ENCODE measurements around the gene NUP93. TPM values are rescaled to one million over a fixed set of nuclear protein-coding genes. Genes with fewer than 3 reads are reported as not detected.

NUP93 gene
- total RNA-seq (2022) (53.9 and 60.2 TPM in 2 replicates), Bru-seq, nascent RNA (percentile 70 among the genes with signal in this experiment), BruChase-seq, experiment 1, labeled RNA remaining after a 6-hour chase (percentile 57 among the genes with signal in this experiment), BruChase-seq, experiment 2, labeled RNA remaining after a 2-hour chase (percentile 56 among the genes with signal in this experiment)
- long read RNA-seq, transcript NUP93-201 (22 exons, 2,741 nt): major isoform, 153 of 330 reads
- long read RNA-seq, partial matches to known transcripts: 7 of 330 reads
- long read RNA-seq, other reads (novel, unspliced or antisense): 169 of 330 reads

DNA sequence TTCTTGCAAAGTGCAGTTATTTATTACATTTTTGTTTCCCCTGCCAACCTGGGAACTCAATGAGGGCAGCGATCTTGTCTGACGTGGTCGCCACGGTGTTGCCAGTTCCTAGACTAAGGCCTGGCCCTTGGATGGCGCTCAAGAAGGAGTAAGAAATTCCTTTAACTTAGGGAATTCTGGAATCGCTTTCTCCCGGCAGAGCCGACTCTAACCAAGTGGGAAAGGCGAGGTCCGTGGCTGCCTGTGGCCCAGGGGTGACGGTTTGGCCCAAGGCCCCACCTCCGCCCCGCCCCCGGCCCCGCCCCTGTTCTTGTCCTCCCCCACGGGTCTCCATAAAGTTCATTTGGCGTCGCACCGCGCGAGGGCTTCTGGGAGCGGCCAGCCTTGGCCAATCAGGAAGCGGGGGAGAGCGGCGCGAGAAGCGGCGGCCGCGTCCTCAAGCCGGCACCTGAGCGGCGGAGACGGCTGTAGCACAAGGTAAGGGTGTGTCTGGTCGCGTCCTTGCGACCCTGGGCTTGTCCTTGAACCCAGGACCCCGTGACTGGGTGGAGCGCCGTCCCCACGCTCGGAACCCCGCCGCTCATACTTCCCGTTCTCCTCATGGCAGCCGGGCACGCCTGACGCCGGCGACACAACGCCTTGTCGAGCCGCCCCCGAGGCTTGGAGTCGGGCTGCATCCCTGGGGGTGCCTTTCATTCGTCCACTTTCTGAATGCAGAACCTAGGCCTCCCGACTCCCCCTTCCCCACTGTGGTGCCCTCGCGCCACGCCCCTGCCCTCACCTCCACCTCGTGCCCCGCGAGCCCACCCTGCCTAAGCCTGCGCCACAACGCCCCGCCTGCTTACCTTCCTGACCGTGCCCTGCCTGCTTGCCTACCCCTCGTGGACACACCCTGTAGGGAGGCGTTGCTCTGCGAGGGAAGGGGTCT, at the start of gene NUP93:
Gene NUP93, plus strand, starts transcription at position 395 of the 928 bp plus-strand sequence. CDS start 18,119 bp downstream, outside the sequence.
- DNase-seq (ENCODE audit: unreplicated experiment): peak; percentile 96
- no peak within 1 kb of the TSS for H3K4me3 Mint-ChIP-seq (ENCODE audit: unreplicated experiment)
- CTCF ChIA-PET: interaction anchor here (0.5 to 1.5 kb wide), 4 partner anchors 10 to 323 kb away, joined by 3 to 5 read pairs (median 4); partner anchors contain the start of genes NUDT21 and OGFOD1
- TF ChIP-seq, protein P1, sequence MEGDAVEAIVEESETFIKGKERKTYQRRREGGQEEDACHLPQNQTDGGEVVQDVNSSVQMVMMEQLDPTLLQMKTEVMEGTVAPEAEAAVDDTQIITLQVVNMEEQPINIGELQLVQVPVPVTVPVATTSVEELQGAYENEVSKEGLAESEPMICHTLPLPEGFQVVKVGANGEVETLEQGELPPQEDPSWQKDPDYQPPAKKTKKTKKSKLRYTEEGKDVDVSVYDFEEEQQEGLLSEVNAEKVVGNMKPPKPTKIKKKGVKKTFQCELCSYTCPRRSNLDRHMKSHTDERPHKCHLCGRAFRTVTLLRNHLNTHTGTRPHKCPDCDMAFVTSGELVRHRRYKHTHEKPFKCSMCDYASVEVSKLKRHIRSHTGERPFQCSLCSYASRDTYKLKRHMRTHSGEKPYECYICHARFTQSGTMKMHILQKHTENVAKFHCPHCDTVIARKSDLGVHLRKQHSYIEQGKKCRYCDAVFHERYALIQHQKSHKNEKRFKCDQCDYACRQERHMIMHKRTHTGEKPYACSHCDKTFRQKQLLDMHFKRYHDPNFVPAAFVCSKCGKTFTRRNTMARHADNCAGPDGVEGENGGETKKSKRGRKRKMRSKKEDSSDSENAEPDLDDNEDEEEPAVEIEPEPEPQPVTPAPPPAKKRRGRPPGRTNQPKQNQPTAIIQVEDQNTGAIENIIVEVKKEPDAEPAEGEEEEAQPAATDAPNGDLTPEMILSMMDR (IDR thresholded peaks at IDR 0.05; ENCODE audit: unreplicated experiment): no peak
- peak within 1 kb of the TSS; percentile 92 for H3K27ac Mint-ChIP-seq (ENCODE audit: low read depth, unreplicated experiment)
- no peaks in the 10 kb centered on the region for H3K36me3 Mint-ChIP-seq (ENCODE audit: insufficient read depth, unreplicated experiment)
- POLR2A ChIA-PET: interaction anchor here (0.6 to 1.8 kb wide), 19 partner anchors 10 to 807 kb away, joined by 3 to 18 read pairs (median 4); partner anchors contain the start of genes MT1E and MT2A
- BruUV-seq (replicated peaks): no TSS peak
- no peaks in the 10 kb centered on the region for H3K27me3 Mint-ChIP-seq (ENCODE audit: insufficient read depth, unreplicated experiment)
- peaks cover 17% of the 10 kb centered on the region for H3K4me1 Mint-ChIP-seq (ENCODE audit: insufficient read depth, unreplicated experiment)
- intact Hi-C loops (cut with micrococcal nuclease): loop anchor here (5.0 kb wide), 1 partner anchor 57 kb away; no protein-coding TSS in a partner anchor
- no peaks in the 10 kb centered on the region for H3K9me3 Mint-ChIP-seq (ENCODE audit: unreplicated experiment)

DNA sequence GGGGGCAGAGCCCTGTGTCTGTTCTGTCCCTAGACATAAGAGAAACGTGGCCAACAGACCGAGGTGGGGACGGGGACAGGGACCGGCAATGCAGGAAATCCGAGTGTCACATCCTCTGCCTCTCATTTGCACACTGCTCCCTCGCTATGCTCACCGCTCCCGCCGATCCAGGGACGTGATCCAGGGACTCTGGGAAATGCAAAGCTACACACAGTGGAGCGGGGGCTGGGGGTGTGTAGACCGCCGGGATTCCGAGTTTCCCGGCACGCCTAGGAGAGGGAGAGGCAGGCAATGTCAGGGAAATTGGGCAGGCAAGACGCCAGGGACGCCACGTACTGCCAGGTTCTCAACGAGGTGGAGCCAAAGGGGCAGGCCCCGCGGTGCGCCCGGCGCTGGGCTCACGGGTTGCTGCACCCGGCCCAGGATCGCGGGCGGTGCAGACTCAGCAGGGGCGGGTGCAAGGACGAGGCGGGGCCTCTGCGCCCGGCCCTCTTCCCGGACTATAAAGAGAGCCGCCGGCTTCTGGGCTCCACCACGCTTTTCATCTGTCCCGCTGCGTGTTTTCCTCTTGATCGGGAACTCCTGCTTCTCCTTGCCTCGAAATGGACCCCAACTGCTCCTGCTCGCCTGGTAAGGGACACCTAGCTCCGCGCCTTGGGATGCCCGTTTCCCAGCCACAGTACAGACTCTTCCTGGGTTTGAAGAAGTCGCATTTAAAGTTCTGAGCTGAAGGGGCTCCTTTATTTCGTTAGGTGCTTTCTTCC, 47.8 kb upstream of the NUP93 start, which contains the start of gene MT1X:
Gene MT1X, plus strand, starts transcription at position 532 of the 764 bp plus-strand sequence. Its CDS starts 71 bp downstream, at position 603.
- Mint-ChIP-seq H3K27me3 (ENCODE audit: insufficient read depth, unreplicated experiment) (no peaks in the 10 kb centered on the region), H3K36me3 (ENCODE audit: insufficient read depth, unreplicated experiment) (peaks cover 21% of the 10 kb centered on the region), H3K4me3 (ENCODE audit: unreplicated experiment) (peak within 1 kb of the TSS; percentile 70), H3K4me1 (ENCODE audit: insufficient read depth, unreplicated experiment) (peaks cover 26% of the 10 kb centered on the region), H3K27ac (ENCODE audit: low read depth, unreplicated experiment) (peak within 1 kb of the TSS; percentile 67), H3K9me3 (ENCODE audit: unreplicated experiment) (no peaks in the 10 kb centered on the region)
- BruUV-seq (replicated peaks): no TSS peak
- peak; percentile 95 for DNase-seq (ENCODE audit: unreplicated experiment)
- ChIA-PET CTCF (interaction anchor here (0.6 to 2.1 kb wide), 7 partner anchors 16 to 537 kb away, joined by 3 to 12 read pairs (median 3); no protein-coding TSS in a partner anchor), POLR2A (interaction anchor here (0.7 to 14.3 kb wide), 34 partner anchors 9 to 1128 kb away, joined by 3 to 793 read pairs (median 6); partner anchors contain the start of genes BBS2, MT1E, MT1F and MT2A)
- TF ChIP-seq, protein P1 (IDR thresholded peaks at IDR 0.05; ENCODE audit: unreplicated experiment): no peak
- intact Hi-C loops (cut with micrococcal nuclease): no loop called here

DNA sequence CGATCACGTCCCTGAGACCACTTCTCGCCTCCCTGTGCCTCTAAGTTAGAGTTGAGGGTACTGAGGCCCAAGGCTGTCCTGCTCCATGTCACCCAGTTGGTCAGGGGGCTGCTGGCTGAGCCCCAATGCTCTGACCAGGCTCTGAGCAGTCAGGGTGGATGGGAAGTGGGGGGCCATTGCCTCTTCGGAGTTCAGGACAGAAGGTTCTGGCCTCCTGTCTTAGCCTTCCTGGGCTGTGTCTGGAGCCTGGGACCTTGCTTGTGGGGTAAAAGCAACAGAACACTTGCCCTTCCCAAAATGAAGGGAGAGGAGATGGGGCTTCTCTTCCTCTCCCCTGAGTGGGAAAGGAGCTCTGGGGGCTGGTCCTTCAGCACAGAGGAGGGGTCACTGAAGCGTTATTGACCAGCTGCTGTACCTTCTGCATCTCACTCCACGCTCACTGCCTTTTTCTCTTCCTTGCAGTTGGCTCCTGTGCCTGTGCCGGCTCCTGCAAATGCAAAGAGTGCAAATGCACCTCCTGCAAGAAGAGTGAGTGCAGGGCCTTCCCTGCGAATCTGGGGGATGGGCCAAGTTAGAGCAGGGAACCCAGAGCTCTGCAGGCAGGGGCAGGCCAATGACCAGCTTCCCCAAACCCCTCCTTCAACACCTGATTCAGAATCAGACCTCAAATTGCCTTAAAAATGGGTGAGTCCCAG, 47.1 kb upstream of the NUP93 start:
- H3K4me1 Mint-ChIP-seq (ENCODE audit: insufficient read depth, unreplicated experiment): peaks cover 26% of the 10 kb centered on the region
- H3K9me3 Mint-ChIP-seq (ENCODE audit: unreplicated experiment): no peaks in the 10 kb centered on the region
- intact Hi-C loops (cut with micrococcal nuclease): no loop called here
- peaks cover 21% of the 10 kb centered on the region for H3K36me3 Mint-ChIP-seq (ENCODE audit: insufficient read depth, unreplicated experiment)
- TSS peak; percentile 89 for BruUV-seq (replicated peaks)
- TF ChIP-seq, protein P1 (IDR thresholded peaks at IDR 0.05; ENCODE audit: unreplicated experiment): no peak
- H3K27me3 Mint-ChIP-seq (ENCODE audit: insufficient read depth, unreplicated experiment): no peaks in the 10 kb centered on the region
- DNase-seq (ENCODE audit: unreplicated experiment): no peak
- ChIA-PET POLR2A (interaction anchor here (0.5 to 14.3 kb wide), 40 partner anchors 10 to 1127 kb away, joined by 3 to 793 read pairs (median 5); partner anchors contain the start of genes BBS2, MT1B, MT1E and MT1F), CTCF (interaction anchor here (0.6 to 2.1 kb wide), 7 partner anchors 15 to 106 kb away, joined by 3 to 12 read pairs (median 4); no protein-coding TSS in a partner anchor)
- H3K27ac Mint-ChIP-seq (ENCODE audit: low read depth, unreplicated experiment): no peak overlapping the region
- peak overlapping the region; percentile 70 for H3K4me3 Mint-ChIP-seq (ENCODE audit: unreplicated experiment)

Data from MCF 10A (cell line).